HCT116 (cell line): Measurements from ENCODE around the gene ATN1. TPM values are rescaled to one million over a fixed set of nuclear protein-coding genes. Genes with fewer than 3 reads are reported as not detected.

Source experiments
- ATAC-seq: fragments of 200-7000 bp; cut with Tn5 transposase; 2 replicates; pipeline ENCODE4 v1.9.1; 2020; ENCODE audit warnings: mild to moderate bottlenecking, moderate library complexity
- BruUV-seq: library from RNA; stranded (reverse); fragments of 400-500 nt; replicated peaks from 2 replicates; lab custom pipeline; 2021; lab: Mats Ljungman, UMichigan
- CTCF ChIA-PET: fragments of 300-600 bp; sonication (Branson Sonifier 250); formaldehyde crosslinking; loops from one replicate; lab custom pipeline; 2021; ENCODE audit warnings: antibody characterized with exemption; lab: Charles Lee
- POLR2A ChIA-PET: fragments of 300-600, 350-600 bp; sonication (Branson Sonifier 250); formaldehyde crosslinking; loops from one replicate; lab custom pipeline; 2021; ENCODE audit warnings: antibody characterized with exemption; lab: Charles Lee
- RAD21 ChIA-PET, 2 experiments: fragments of 300-600 bp; sonication (Branson Sonifier 250); formaldehyde crosslinking; loops; one replicate each; lab custom pipeline; 2023; ENCODE audit warnings: low total read pairs in 2 of 2; ENCODE audit not compliant: uncharacterized antibody in 2 of 2, unreplicated experiment in 2 of 2, low non-redundant PET in 1 of 2; lab: Charles Lee
- DNase-seq: peaks from one replicate; pipeline ENCODE4 v3.0.0-alpha.2; 2010; ENCODE audit warnings: low read depth, low spot score
- H2AFZ ChIP-seq: fragments of 200-600 bp; shearing (Covaris generic), sonication (generic); 2 replicates; pipeline ENCODE4 v1.6.1; 2017; ENCODE audit warnings: low read depth, mixed run types, mixed read lengths, antibody characterized with exemption, low read length; ENCODE audit not compliant: poor library complexity, severe bottlenecking
- H3K27ac ChIP-seq: 2 replicates; pipeline ENCODE4 v1.5.1; 2012; ENCODE audit warnings: low read depth, low read length
- H3K27me3 ChIP-seq: fragments of 200-600 bp; sonication (generic); 2 replicates; pipeline ENCODE4 v1.6.1; 2016; ENCODE audit warnings: mixed run types, low read length, mixed read lengths; ENCODE audit not compliant: insufficient read depth
- H3K36me3 ChIP-seq, 2 experiments: fragments of 200-500 bp in 1 of 2; fragments of 200-600 bp in 1 of 2; sonication (Bioruptor generic) in 1 of 2; sonication (generic) in 1 of 2; 2 replicates each; pipeline versions ENCODE4 v1.5.1 to v1.6.1; 2014 to 2016; ENCODE audit warnings: low read length in 2 of 2, inconsistent platforms in 1 of 2, mixed read lengths in 1 of 2, mixed run types in 1 of 2; ENCODE audit not compliant: insufficient read depth in 2 of 2, control insufficient read depth in 1 of 2
- H3K4me1 ChIP-seq, 2 experiments: fragments of 200-600 bp in 1 of 2; sonication (generic) in 1 of 2; 2 replicates each; pipeline versions ENCODE4 v1.5.1 to v1.6.1; 2012 to 2017; ENCODE audit warnings: low read length in 2 of 2, inconsistent platforms in 1 of 2, mild to moderate bottlenecking in 1 of 2, mixed read lengths in 1 of 2, mixed run types in 1 of 2, moderate library complexity in 1 of 2; ENCODE audit not compliant: insufficient read depth in 2 of 2, control insufficient read depth in 1 of 2
- H3K4me2 ChIP-seq: fragments of 200-600 bp; sonication (generic); 2 replicates; pipeline ENCODE4 v1.6.1; 2017; ENCODE audit warnings: mixed run types, low read length, mixed read lengths
- H3K4me3 ChIP-seq, 2 experiments: fragments of 200-600 bp in 1 of 2; sonication (generic) in 1 of 2; replicated peaks in 1 of 2; 2 replicates each; pipeline ENCODE4 v1.5.1; 2011 to 2016; ENCODE audit warnings: low read length in 2 of 2, control low read depth in 1 of 2, low read depth in 1 of 2, mild to moderate bottlenecking in 1 of 2, mixed read lengths in 1 of 2, mixed run types in 1 of 2
- H3K79me2 ChIP-seq: fragments of 200-600 bp; sonication (generic); 2 replicates; pipeline ENCODE4 v1.6.1; 2017; ENCODE audit warnings: mild to moderate bottlenecking, mixed run types, low read length, moderate library complexity, mixed read lengths; ENCODE audit not compliant: insufficient read depth
- H3K9ac ChIP-seq: fragments of 200-600 bp; sonication (generic); 2 replicates; pipeline ENCODE4 v1.6.1; 2016; ENCODE audit warnings: low read length, mixed read lengths
- H3K9me2 ChIP-seq: fragments of 200-600 bp; sonication (generic), shearing (Covaris generic); 2 replicates; pipeline ENCODE4 v1.6.1; 2017; ENCODE audit warnings: mixed run types, mild to moderate bottlenecking, moderate library complexity; ENCODE audit not compliant: insufficient read depth
- H3K9me3 ChIP-seq, 2 experiments: fragments of 200-500 bp in 1 of 2; fragments of 200-600 bp in 1 of 2; sonication (Bioruptor generic) in 1 of 2; sonication (generic) in 1 of 2; 2 replicates each; pipeline ENCODE4 v1.6.1; 2014 to 2017; ENCODE audit warnings: low read length in 2 of 2, mixed read lengths in 2 of 2, inconsistent platforms in 1 of 2, low read depth in 1 of 2, mild to moderate bottlenecking in 1 of 2, mixed run types in 1 of 2, moderate library complexity in 1 of 2; ENCODE audit not compliant: control insufficient read depth in 1 of 2, insufficient read depth in 1 of 2
- H4K20me1 ChIP-seq: fragments of 200-600 bp; sonication (generic), shearing (Covaris generic); 2 replicates; pipeline ENCODE4 v1.6.1; 2017; ENCODE audit warnings: mixed run types, mild to moderate bottlenecking, moderate library complexity; ENCODE audit not compliant: insufficient read depth
- CBX3 ChIP-seq: IDR thresholded peaks from 2 replicates; pipeline ENCODE4 v1.6.1; 2012; ENCODE audit warnings: low read depth
- EZH2phosphoT487 ChIP-seq: fragments of 200-600 bp; IDR thresholded peaks from 2 replicates; pipeline ENCODE4 v1.6.1; 2018; ENCODE audit warnings: antibody characterized with exemption, borderline replicate concordance
- FOSL1 ChIP-seq: IDR thresholded peaks from 2 replicates; pipeline ENCODE4 v1.6.1; 2012; ENCODE audit warnings: low read depth
- POLR2AphosphoS5 ChIP-seq: IDR thresholded peaks from 2 replicates; pipeline ENCODE4 v1.6.1; 2011; ENCODE audit warnings: mild to moderate bottlenecking, low read depth, low read length, moderate library complexity
- SIN3A ChIP-seq: IDR thresholded peaks from 2 replicates; pipeline ENCODE4 v1.6.1; 2012; ENCODE audit warnings: low read depth
- TCF7L2 ChIP-seq: IDR thresholded peaks from 2 replicates; pipeline ENCODE4 v1.7.0; 2011; ENCODE audit warnings: borderline replicate concordance, inconsistent platforms; ENCODE audit not compliant: insufficient read depth, insufficient read length; ENCODE audit errors: extremely low read depth
- YY1 ChIP-seq: IDR thresholded peaks from 2 replicates; pipeline ENCODE4 v1.6.1; 2011; ENCODE audit warnings: low read length, low read depth, moderate library complexity, mild to moderate bottlenecking; ENCODE audit not compliant: insufficient replicate concordance; ENCODE audit errors: extremely low read depth
- ZNF274 ChIP-seq: fragments of 200-500 bp; sonication (Bioruptor generic); IDR thresholded peaks from 2 replicates; pipeline ENCODE4 v1.6.1; 2014; ENCODE audit warnings: mild to moderate bottlenecking, low read depth, low read length, inconsistent platforms
- intact Hi-C: fragments of 100-400 bp; cut with micrococcal nuclease; formaldehyde crosslinking; loops from 2 replicates; pipeline ENCODE4 v1.10.0; 2022
- total RNA-seq: library from RNA; stranded (reverse); gene quantifications from one replicate; pipeline ENCODE4 v1.2.1, GENCODE V29; 2021; ENCODE audit not compliant: unreplicated experiment
- TF ChIP-seq, protein P1 (sequence below): IDR thresholded peaks from 2 replicates; pipeline ENCODE4 v1.6.1; 2012; ENCODE audit warnings: low read depth

Gene ATN1
- total RNA-seq, 1 experiment from 2014 or later, result 104 TPM

DNA sequence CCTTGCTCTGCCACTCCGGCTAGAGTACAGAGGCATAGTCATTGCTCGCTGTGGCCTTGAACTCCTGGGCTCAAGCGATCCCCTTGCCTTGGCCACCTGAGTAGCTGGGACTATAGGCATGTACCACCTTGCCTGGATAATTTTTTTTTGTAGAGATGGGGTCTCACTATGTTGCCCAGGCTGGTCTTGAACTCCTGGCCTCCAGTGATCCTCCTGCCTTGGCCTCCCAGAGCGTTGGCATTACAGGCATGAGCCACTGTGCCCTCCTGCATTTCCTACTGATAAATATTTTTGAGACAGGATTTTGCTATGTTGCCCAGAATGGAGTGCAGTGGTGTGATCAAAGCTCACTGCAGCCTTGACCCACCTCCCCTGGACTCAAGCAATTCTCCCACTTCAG is 52.3 kb downstream of the ATN1 start:
- Histone ChIP-seq H3K27ac (no peak overlapping the region), H3K9me3 (no peaks in the 10 kb centered on the region), H3K4me1 (no peaks in the 10 kb centered on the region), H4K20me1 (no peaks in the 10 kb centered on the region), H2AFZ (no peak overlapping the region), H3K4me2 (no peak overlapping the region), H3K27me3 (no peaks in the 10 kb centered on the region), H3K9me2 (no peaks in the 10 kb centered on the region), H3K9ac (no peak overlapping the region), H3K36me3 (peaks cover 50 to 54% of the 10 kb centered on the region in 2 experiments), H3K79me2 (peaks cover 3% of the 10 kb centered on the region; the same call in 1 of the 2 replicates), H3K4me3 (no peak overlapping the region)
- DNase-seq (no peak), ATAC-seq (no peak)
- ChIA-PET POLR2A (interaction anchor here (0.8 kb wide), 1 partner anchor 38 kb away, joined by 3 read pairs; the partner anchor contains the start of gene LPCAT3), CTCF (no interaction called here), RAD21 (no interaction called here)
- BruUV-seq, result no TSS peak
- intact Hi-C loops, result no loop called here
- TF ChIP-seq EZH2phosphoT487, result no peak
- no peak for TF ChIP-seq POLR2AphosphoS5
- TF ChIP-seq ZNF274, result no peak
- TF ChIP-seq YY1, result no peak
- TF ChIP-seq FOSL1, result no peak
- TF ChIP-seq, protein P1, sequence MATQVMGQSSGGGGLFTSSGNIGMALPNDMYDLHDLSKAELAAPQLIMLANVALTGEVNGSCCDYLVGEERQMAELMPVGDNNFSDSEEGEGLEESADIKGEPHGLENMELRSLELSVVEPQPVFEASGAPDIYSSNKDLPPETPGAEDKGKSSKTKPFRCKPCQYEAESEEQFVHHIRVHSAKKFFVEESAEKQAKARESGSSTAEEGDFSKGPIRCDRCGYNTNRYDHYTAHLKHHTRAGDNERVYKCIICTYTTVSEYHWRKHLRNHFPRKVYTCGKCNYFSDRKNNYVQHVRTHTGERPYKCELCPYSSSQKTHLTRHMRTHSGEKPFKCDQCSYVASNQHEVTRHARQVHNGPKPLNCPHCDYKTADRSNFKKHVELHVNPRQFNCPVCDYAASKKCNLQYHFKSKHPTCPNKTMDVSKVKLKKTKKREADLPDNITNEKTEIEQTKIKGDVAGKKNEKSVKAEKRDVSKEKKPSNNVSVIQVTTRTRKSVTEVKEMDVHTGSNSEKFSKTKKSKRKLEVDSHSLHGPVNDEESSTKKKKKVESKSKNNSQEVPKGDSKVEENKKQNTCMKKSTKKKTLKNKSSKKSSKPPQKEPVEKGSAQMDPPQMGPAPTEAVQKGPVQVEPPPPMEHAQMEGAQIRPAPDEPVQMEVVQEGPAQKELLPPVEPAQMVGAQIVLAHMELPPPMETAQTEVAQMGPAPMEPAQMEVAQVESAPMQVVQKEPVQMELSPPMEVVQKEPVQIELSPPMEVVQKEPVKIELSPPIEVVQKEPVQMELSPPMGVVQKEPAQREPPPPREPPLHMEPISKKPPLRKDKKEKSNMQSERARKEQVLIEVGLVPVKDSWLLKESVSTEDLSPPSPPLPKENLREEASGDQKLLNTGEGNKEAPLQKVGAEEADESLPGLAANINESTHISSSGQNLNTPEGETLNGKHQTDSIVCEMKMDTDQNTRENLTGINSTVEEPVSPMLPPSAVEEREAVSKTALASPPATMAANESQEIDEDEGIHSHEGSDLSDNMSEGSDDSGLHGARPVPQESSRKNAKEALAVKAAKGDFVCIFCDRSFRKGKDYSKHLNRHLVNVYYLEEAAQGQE, result no peak
- TF ChIP-seq TCF7L2, result no peak
- TF ChIP-seq CBX3, result no peak
- no peak for TF ChIP-seq SIN3A
